Measurements from ENCODE around the gene LRRK1.

LRRK1 gene

GRCh38 chr15:100972975-100973350 is 53.8 kb downstream of the LRRK1 start:
- no peak for DNase-seq (ENCODE audit: low read depth in 2 of 2)

- DNase-seq (ENCODE audit: low read depth in 2 of 2): no peak
Observed at GRCh38 chr15:100973351-100974111, 54.4 kb downstream of the LRRK1 start.

- DNase-seq (ENCODE audit: low read depth in 2 of 2): no peak
Observed at GRCh38 chr15:100975043-100975442, 55.9 kb downstream of the LRRK1 start.

- DNase-seq (ENCODE audit: low read depth in 2 of 2): no peak
Observed at GRCh38 chr15:100980410-100981046, 61.4 kb downstream of the LRRK1 start.

GRCh38 chr15:100981086-100981485 is 61.9 kb downstream of the LRRK1 start:
- no peak for DNase-seq (ENCODE audit: low read depth in 2 of 2)

- DNase-seq (ENCODE audit: low read depth in 2 of 2): no peak
Observed at GRCh38 chr15:100983221-100983620, 64.1 kb downstream of the LRRK1 start.

- no peak for DNase-seq (ENCODE audit: low read depth in 2 of 2)
Observed at GRCh38 chr15:100985401-100985800, 66.2 kb downstream of the LRRK1 start.

GRCh38 chr15:100986158-100986896 is 67.2 kb downstream of the LRRK1 start:
- DNase-seq (ENCODE audit: low read depth in 2 of 2): no peak

GRCh38 chr15:100987143-100987542 is 68.0 kb downstream of the LRRK1 start:
- no peak for DNase-seq (ENCODE audit: low read depth in 2 of 2)

GRCh38 chr15:100988297-100988696 is 69.1 kb downstream of the LRRK1 start:
- DNase-seq (ENCODE audit: low read depth in 2 of 2): no peak

GRCh38 chr15:100988857-100989256 is 69.7 kb downstream of the LRRK1 start:
- no peak for DNase-seq (ENCODE audit: low read depth in 2 of 2)

GRCh38 chr15:100994597-100995446 is 75.7 kb downstream of the LRRK1 start:
- DNase-seq (ENCODE audit: low read depth in 2 of 2): no peak

- no peak for DNase-seq (ENCODE audit: low read depth in 2 of 2)
Observed at GRCh38 chr15:100995471-100996430, 76.6 kb downstream of the LRRK1 start.

- DNase-seq (ENCODE audit: low read depth in 2 of 2): no peak
Observed at GRCh38 chr15:100997442-100997841, 78.3 kb downstream of the LRRK1 start.

GRCh38 chr15:100998630-100999029 is 79.5 kb downstream of the LRRK1 start:
- DNase-seq (ENCODE audit: low read depth in 2 of 2): no peak

- DNase-seq (ENCODE audit: low read depth in 2 of 2): no peak
Observed at GRCh38 chr15:100999369-100999768, 80.2 kb downstream of the LRRK1 start.

GRCh38 chr15:101000271-101000681 is 81.1 kb downstream of the LRRK1 start:
- DNase-seq (ENCODE audit: low read depth in 2 of 2): no peak

GRCh38 chr15:101001056-101001455 is 81.9 kb downstream of the LRRK1 start:
- no peak for DNase-seq (ENCODE audit: low read depth in 2 of 2)

- no peak for DNase-seq (ENCODE audit: low read depth in 2 of 2)
Observed at GRCh38 chr15:101001796-101002195, 82.6 kb downstream of the LRRK1 start.

- no peak for DNase-seq (ENCODE audit: low read depth in 2 of 2)
Observed at GRCh38 chr15:101003081-101003480, 83.9 kb downstream of the LRRK1 start.

- no peak for DNase-seq (ENCODE audit: low read depth in 2 of 2)
Observed at GRCh38 chr15:101003706-101004105, 84.5 kb downstream of the LRRK1 start.
